HG03097 (cell line): ENCODE results near the gene LCE2B.

Experiments used
- ATAC-seq: cut with Tn5 transposase; IDR thresholded peaks from one replicate; pipeline ENCODE4 v1.9.1; 2021; ENCODE audit not compliant: unreplicated experiment, low FRiP score

Gene LCE2B

GRCh38 chr1:152728986-152729385 lies 43.1 kb downstream of the LCE2B start:
- ATAC-seq, result no peak

GRCh38 chr1:152735648-152736047 lies 49.7 kb downstream of the LCE2B start:
- ATAC-seq, result no peak
